NCI-H2107 (cell line): ENCODE measurements around the gene FAM168A.
"Not testable (repeated sequence)": the region's sequence is repeated elsewhere in the genome, so short reads cannot be mapped to it uniquely, and the experiment has no call there.

ENCODE experiments used
- DNase-seq: peaks from one replicate; lab custom pipeline; 2025; lab: John Stamatoyannopoulos, UW

FAM168A gene

GRCh38 chr11:73467505-73467904 is 130.4 kb downstream of the FAM168A start:
- no peak for DNase-seq

- no peak for DNase-seq
These were observed 131.3 kb downstream of the FAM168A start for GRCh38 chr11:73466643-73467042.

GRCh38 chr11:73465871-73466270 is 132.0 kb downstream of the FAM168A start:
- DNase-seq = no peak

- DNase-seq = no peak
These were observed 132.8 kb downstream of the FAM168A start for GRCh38 chr11:73465023-73465675.

- no peak for DNase-seq
These were observed 133.6 kb downstream of the FAM168A start for GRCh38 chr11:73464347-73464746.

GRCh38 chr11:73463359-73463758 is 134.6 kb downstream of the FAM168A start:
- no peak for DNase-seq

GRCh38 chr11:73461964-73462363 is 135.9 kb downstream of the FAM168A start:
- no peak for DNase-seq

GRCh38 chr11:73461335-73461840 is 136.5 kb downstream of the FAM168A start:
- DNase-seq = no peak

GRCh38 chr11:73458201-73458600 is 139.7 kb downstream of the FAM168A start:
- no peak for DNase-seq

- no peak for DNase-seq
These were observed 142.9 kb downstream of the FAM168A start for GRCh38 chr11:73454987-73455386.

- no peak for DNase-seq
These were observed 144.3 kb downstream of the FAM168A start for GRCh38 chr11:73453562-73453961.

GRCh38 chr11:73452726-73453125 is 145.2 kb downstream of the FAM168A start:
- no peak for DNase-seq

GRCh38 chr11:73451896-73452295 is 146.0 kb downstream of the FAM168A start:
- DNase-seq = no peak

GRCh38 chr11:73446766-73447165 is 151.1 kb downstream of the FAM168A start:
- no peak for DNase-seq

GRCh38 chr11:73445980-73446379 is 151.9 kb downstream of the FAM168A start:
- no peak for DNase-seq

- DNase-seq = no peak
These were observed 158.7 kb downstream of the FAM168A start for GRCh38 chr11:73439002-73439843.

GRCh38 chr11:73436859-73437258 is 161.1 kb downstream of the FAM168A start:
- not testable (repeated sequence) for DNase-seq

- no peak for DNase-seq
These were observed 166.5 kb downstream of the FAM168A start for GRCh38 chr11:73431396-73431795.

- DNase-seq = no peak
These were observed 167.6 kb downstream of the FAM168A start for GRCh38 chr11:73430326-73430725.

- no peak for DNase-seq
These were observed 168.7 kb downstream of the FAM168A start for GRCh38 chr11:73429121-73429750.

GRCh38 chr11:73428699-73429098 is 169.2 kb downstream of the FAM168A start:
- no peak for DNase-seq

- no peak for DNase-seq
These were observed 169.7 kb downstream of the FAM168A start for GRCh38 chr11:73428227-73428626.
